Right atrium auricular region (tissue), 2 donors: Measurements from ENCODE around the gene FIZ1. TPM values are rescaled to one million over a fixed set of nuclear protein-coding genes. Genes with fewer than 3 reads are reported as not detected.
A peak's percentile ranks its signal among the peaks of the same experiment; 100 is the strongest.

Experiments
- DNase-seq: peaks from one replicate; pipeline ENCODE4 v3.0.0-alpha.2; 2019; ENCODE audit warnings: low spot score
- H3K27ac ChIP-seq, 2 donors: fragments of 200-600 bp; sonication (generic); 1 replicate in 1 of 2; 2 replicates in 1 of 2; pipeline ENCODE4 v1.5.1; 2016 to 2019
- H3K27me3 ChIP-seq, 2 donors: fragments of 200-600 bp; sonication (generic); one replicate each; pipeline versions ENCODE4 v1.5.1 to v1.6.0; 2017 to 2019
- H3K36me3 ChIP-seq: fragments of 200-600 bp; sonication (generic); one replicate; pipeline ENCODE4 v1.5.1; 2016
- H3K4me1 ChIP-seq, 2 donors: fragments of 200-600 bp; sonication (generic); one replicate each; pipeline versions ENCODE4 v1.5.1 to v1.6.0; 2017 to 2019
- H3K4me3 ChIP-seq, 2 donors: fragments of 200-600 bp; sonication (generic); 1 replicate in 1 of 2; 2 replicates in 1 of 2; pipeline ENCODE4 v1.5.1; 2017 to 2019; ENCODE audit warnings: mild to moderate bottlenecking in 1 of 2, moderate library complexity in 1 of 2
- H3K9me3 ChIP-seq, 2 donors: fragments of 200-600 bp; sonication (generic); one replicate each; pipeline ENCODE4 v1.5.1; 2019
- CTCF ChIP-seq, 2 donors: fragments of 200-600 bp; sonication (generic); IDR thresholded peaks; one replicate each; pipeline ENCODE4 v1.5.1; 2019; ENCODE audit warnings: antibody characterized with exemption in 2 of 2
- total RNA-seq, 2 donors: library from RNA; depleted of rRNA; stranded (reverse); fragments of >200 nt; gene quantifications; one replicate each; pipeline ENCODE4 v1.1.0, GENCODE V29; 2016

The FIZ1 gene
- total RNA-seq, 2 donors from 2014 or later: 9.2 to 12.2 TPM

GRCh38 chr19:55546011-55546410 is 53.3 kb downstream of the FIZ1 start:
- Histone ChIP-seq H3K36me3 (no peaks in the 10 kb centered on the region), H3K9me3 (no peaks in the 10 kb centered on the region), H3K4me1 (peaks cover 0 to 46% of the 10 kb centered on the region in 2 donors), H3K27me3 (no peaks in the 10 kb centered on the region), H3K27ac (peak overlapping the region; percentile 84 to 99), H3K4me3 (peak overlapping the region; percentile 45 to 51)
- TF ChIP-seq CTCF (IDR thresholded peaks at IDR 0.05): no peak
- DNase-seq: no peak

- no peak for DNase-seq
- H3K4me3 ChIP-seq: peak within 1 kb of the TSS; percentile 45 to 51
Observed at GRCh38 chr19:55545443-55545842, 53.9 kb downstream of the FIZ1 start, which contains the start of gene SBK3. Gene SBK3 (minus strand): TSS chr19:55545543. CDS start chr19:55545543, 0 bp downstream.

GRCh38 chr19:55544776-55545439 is 54.4 kb downstream of the FIZ1 start:
- no peak for DNase-seq
- TF ChIP-seq CTCF (IDR thresholded peaks at IDR 0.05): no peak
- peak overlapping the region; percentile 84 to 99 for H3K27ac ChIP-seq
- no peaks in the 10 kb centered on the region for H3K27me3 ChIP-seq
- H3K36me3 ChIP-seq: no peaks in the 10 kb centered on the region
- H3K9me3 ChIP-seq: no peaks in the 10 kb centered on the region
- H3K4me3 ChIP-seq: peak overlapping the region; percentile 45 to 51
- H3K4me1 ChIP-seq: peaks cover 0 to 41% of the 10 kb centered on the region in 2 donors

More at GRCh38 chr19:55545443-55545842, 53.9 kb downstream of the FIZ1 start, which contains the start of gene SBK3:
- Histone ChIP-seq H3K36me3 (no peaks in the 10 kb centered on the region), H3K9me3 (no peaks in the 10 kb centered on the region), H3K27me3 (no peaks in the 10 kb centered on the region), H3K27ac (peak within 1 kb of the TSS; percentile 84 to 99), H3K4me1 (peaks cover 0 to 46% of the 10 kb centered on the region in 2 donors)
- TF ChIP-seq CTCF (IDR thresholded peaks at IDR 0.05): no peak

GRCh38 chr19:55544014-55544413 is 55.3 kb downstream of the FIZ1 start:
- TF ChIP-seq CTCF (IDR thresholded peaks at IDR 0.05): no peak
- no peak for DNase-seq
- no peaks in the 10 kb centered on the region for H3K9me3 ChIP-seq
- no peaks in the 10 kb centered on the region for H3K36me3 ChIP-seq
- peak overlapping the region; percentile 45 to 51 for H3K4me3 ChIP-seq
- no peaks in the 10 kb centered on the region for H3K27me3 ChIP-seq
- H3K4me1 ChIP-seq: peaks cover 0 to 32% of the 10 kb centered on the region in 2 donors
- H3K27ac ChIP-seq: peak overlapping the region; percentile 84 to 99

- peaks cover 0 to 29% of the 10 kb centered on the region in 2 donors for H3K4me1 ChIP-seq
- no peak for TF ChIP-seq CTCF (IDR thresholded peaks at IDR 0.05)
- no peaks in the 10 kb centered on the region for H3K9me3 ChIP-seq
- H3K4me3 ChIP-seq: peak overlapping the region in 1 of 2 donors; percentile 45
- no peaks in the 10 kb centered on the region for H3K36me3 ChIP-seq
- no peak for DNase-seq
- no peaks in the 10 kb centered on the region for H3K27me3 ChIP-seq
- peak overlapping the region; percentile 84 to 99 for H3K27ac ChIP-seq
Observed at GRCh38 chr19:55543567-55543966, 55.8 kb downstream of the FIZ1 start.
